ENCODE results near the gene FMNL1.

- TF ChIP-seq EP300 (IDR thresholded peaks at IDR 0.05) (no peak), CTCF (IDR thresholded peaks at IDR 0.05) (no peak), POLR2A (IDR thresholded peaks at IDR 0.05) (no peak), POLR2AphosphoS5 (IDR thresholded peaks at IDR 0.05) (no peak)
Measured at GRCh38 chr17:45222014-45222288, 266 bp downstream of the FMNL1 start.

Data from stomach (tissue), 4 donors.